CD4-positive, alpha-beta T cell (primary cell): Measurements from ENCODE around the gene PLEKHG3. TPM values are rescaled to one million over a fixed set of nuclear protein-coding genes. Genes with fewer than 3 reads are reported as not detected.

Experiments
- ATAC-seq: fragments of 200-7000 bp; cut with Tn5 transposase; one replicate; pipeline ENCODE4 v1.10.0; 2022; ENCODE audit warnings: mild to moderate bottlenecking; ENCODE audit not compliant: poor library complexity
- CTCF ChIA-PET: fragments of 350-600 bp; sonication (Branson Sonifier 250); formaldehyde crosslinking; loops from one replicate; lab custom pipeline; 2021; ENCODE audit warnings: antibody characterized with exemption, inconsistent platforms; lab: Charles Lee
- POLR2A ChIA-PET: fragments of 350-600 bp; sonication (Branson Sonifier 250); formaldehyde crosslinking; loops from one replicate; lab custom pipeline; 2021; ENCODE audit warnings: antibody characterized with exemption, inconsistent platforms; lab: Charles Lee
- DNase-seq, 14 experiments: peaks; one replicate each; pipeline ENCODE4 v3.0.0-alpha.2; 2013 to 2020; ENCODE audit warnings: mixed read lengths in 2 of 14
- H3K27ac ChIP-seq, 2 donors: one replicate each; pipeline versions ENCODE4 v1.5.1 to v1.7.0; 2013; ENCODE audit warnings: low read length in 2 of 2, low read depth in 1 of 2, mild to moderate bottlenecking in 1 of 2
- H3K27me3 ChIP-seq, 2 experiments: 1 replicate in 1 of 2; 2 replicates in 1 of 2; pipeline versions ENCODE4 v1.6.1 to v1.7.0; 2013; ENCODE audit warnings: low read length in 2 of 2, control low read depth in 1 of 2, mild to moderate bottlenecking in 1 of 2, moderate library complexity in 1 of 2; ENCODE audit not compliant: insufficient read depth in 2 of 2, control insufficient read depth in 1 of 2
- H3K36me3 ChIP-seq: one replicate; pipeline ENCODE4 v1.6.1; 2013; ENCODE audit warnings: low read length, control low read depth; ENCODE audit not compliant: insufficient read depth
- H3K4me1 ChIP-seq: one replicate; pipeline ENCODE4 v1.6.1; 2013; ENCODE audit warnings: low read length, control low read depth; ENCODE audit not compliant: insufficient read depth
- H3K4me3 ChIP-seq: one replicate; pipeline ENCODE4 v1.5.1; 2013; ENCODE audit warnings: mild to moderate bottlenecking, low read length, moderate library complexity
- H3K9me3 ChIP-seq, 2 experiments: 1 replicate in 1 of 2; 2 replicates in 1 of 2; pipeline versions ENCODE4 v1.6.1 to v1.7.0; 2013; ENCODE audit warnings: low read length in 2 of 2, mild to moderate bottlenecking in 2 of 2, control low read depth in 1 of 2, moderate library complexity in 1 of 2; ENCODE audit not compliant: control insufficient read depth in 1 of 2, insufficient read depth in 1 of 2
- H3K27ac Mint-ChIP-seq: one replicate; pipeline ENCODE4 v1.8.0; 2020; ENCODE audit warnings: mixed read lengths
- H3K27me3 Mint-ChIP-seq: one replicate; pipeline ENCODE4 v1.8.0; 2021; ENCODE audit warnings: mixed read lengths
- H3K36me3 Mint-ChIP-seq: one replicate; pipeline ENCODE4 v1.8.0; 2021; ENCODE audit warnings: low read depth, mixed read lengths
- H3K4me1 Mint-ChIP-seq: one replicate; pipeline ENCODE4 v1.8.0; 2021; ENCODE audit warnings: low read depth, mixed read lengths
- H3K4me3 Mint-ChIP-seq: one replicate; pipeline ENCODE4 v1.8.0; 2020; ENCODE audit warnings: mild to moderate bottlenecking, mixed read lengths
- H3K9me3 Mint-ChIP-seq: one replicate; pipeline ENCODE4 v1.8.0; 2020; ENCODE audit warnings: mixed read lengths
- intact Hi-C, 2 experiments: fragments of 100-400 bp; cut with DNase I in 1 of 2; cut with micrococcal nuclease in 1 of 2; formaldehyde crosslinking; loops; one replicate each; pipeline versions ENCODE4 v1.15.1 to v1.9.0; 2023 to 2025; cut with DNase I, micrococcal nuclease
- total RNA-seq, 174 experiments: library from RNA in 2 of 174; stranded (reverse) in 2 of 174; gene quantifications; one replicate each; pipeline ENCODE4 v1.2.3 and lab custom pipeline; 2021 to 2026
- TF ChIP-seq, protein P1 (sequence below): fragments of 200-600 bp; IDR thresholded peaks from one replicate; pipeline ENCODE4 v1.8.0; 2022; ENCODE audit warnings: antibody characterized with exemption, mild to moderate bottlenecking

The PLEKHG3 gene
- total RNA-seq, 2 experiments from 2014 or later: 12.1 to 13.3 TPM

DNA sequence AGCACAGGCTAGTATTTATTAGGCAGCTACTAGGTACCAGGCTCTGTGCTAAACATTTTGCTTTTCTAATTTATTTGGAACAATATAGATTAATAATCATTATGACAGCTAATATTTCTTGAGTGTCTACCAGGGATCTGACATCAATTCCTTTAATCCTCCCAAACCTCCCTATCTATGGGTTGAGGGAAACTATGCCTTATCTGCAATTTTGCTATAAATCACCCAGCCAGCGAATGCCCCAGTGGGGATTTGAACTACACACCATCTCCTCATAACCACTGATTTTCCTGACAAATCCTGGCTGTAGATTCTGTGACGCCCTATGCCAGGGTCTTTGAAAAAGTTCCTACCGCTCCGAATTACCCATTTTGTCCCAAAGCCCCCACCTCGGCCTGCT, 21.4 kb upstream of the PLEKHG3 start:
- intact Hi-C loops: no loop called here
- H3K36me3 ChIP-seq: no peaks in the 10 kb centered on the region
- ATAC-seq (no peak), DNase-seq (no peak)
- TF ChIP-seq, protein P1, sequence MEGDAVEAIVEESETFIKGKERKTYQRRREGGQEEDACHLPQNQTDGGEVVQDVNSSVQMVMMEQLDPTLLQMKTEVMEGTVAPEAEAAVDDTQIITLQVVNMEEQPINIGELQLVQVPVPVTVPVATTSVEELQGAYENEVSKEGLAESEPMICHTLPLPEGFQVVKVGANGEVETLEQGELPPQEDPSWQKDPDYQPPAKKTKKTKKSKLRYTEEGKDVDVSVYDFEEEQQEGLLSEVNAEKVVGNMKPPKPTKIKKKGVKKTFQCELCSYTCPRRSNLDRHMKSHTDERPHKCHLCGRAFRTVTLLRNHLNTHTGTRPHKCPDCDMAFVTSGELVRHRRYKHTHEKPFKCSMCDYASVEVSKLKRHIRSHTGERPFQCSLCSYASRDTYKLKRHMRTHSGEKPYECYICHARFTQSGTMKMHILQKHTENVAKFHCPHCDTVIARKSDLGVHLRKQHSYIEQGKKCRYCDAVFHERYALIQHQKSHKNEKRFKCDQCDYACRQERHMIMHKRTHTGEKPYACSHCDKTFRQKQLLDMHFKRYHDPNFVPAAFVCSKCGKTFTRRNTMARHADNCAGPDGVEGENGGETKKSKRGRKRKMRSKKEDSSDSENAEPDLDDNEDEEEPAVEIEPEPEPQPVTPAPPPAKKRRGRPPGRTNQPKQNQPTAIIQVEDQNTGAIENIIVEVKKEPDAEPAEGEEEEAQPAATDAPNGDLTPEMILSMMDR: no peak
- ChIA-PET CTCF (no interaction called here), POLR2A (no interaction called here)
- no peak overlapping the region for H3K4me3 ChIP-seq
- no peaks in the 10 kb centered on the region for H3K4me1 ChIP-seq
- H3K27ac ChIP-seq: no peak overlapping the region
- Mint-ChIP-seq H3K4me1 (peaks cover under 1% of the 10 kb centered on the region), H3K27me3 (no peaks in the 10 kb centered on the region), H3K27ac (no peak overlapping the region), H3K9me3 (no peaks in the 10 kb centered on the region), H3K4me3 (no peak overlapping the region), H3K36me3 (no peaks in the 10 kb centered on the region)
- H3K9me3 ChIP-seq: no peaks in the 10 kb centered on the region
- H3K27me3 ChIP-seq: no peaks in the 10 kb centered on the region

DNA sequence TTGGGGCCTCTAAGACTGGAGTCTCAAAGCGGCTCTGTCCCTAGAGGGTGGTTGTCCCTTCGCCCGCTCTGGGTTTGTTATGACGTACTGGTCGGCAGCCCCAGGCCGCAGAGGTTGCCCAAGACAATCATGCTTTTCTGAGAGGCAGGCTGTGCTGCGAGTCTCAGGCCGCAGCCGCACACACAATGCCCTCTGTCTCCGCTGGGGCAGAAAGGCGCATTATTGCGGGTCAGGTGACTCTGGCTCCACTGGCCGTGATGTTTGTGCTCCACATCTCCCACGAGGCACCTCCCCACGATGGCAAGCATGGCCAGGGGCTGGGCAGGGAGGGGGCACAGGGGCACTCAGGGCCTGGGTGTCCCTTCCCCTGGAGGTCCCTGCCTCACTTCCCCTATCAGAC, 21.0 kb upstream of the PLEKHG3 start:
- POLR2A ChIA-PET: no interaction called here
- Mint-ChIP-seq H3K27ac (no peak overlapping the region), H3K9me3 (no peaks in the 10 kb centered on the region), H3K4me1 (peaks cover 5% of the 10 kb centered on the region), H3K4me3 (no peak overlapping the region), H3K27me3 (no peaks in the 10 kb centered on the region), H3K36me3 (no peaks in the 10 kb centered on the region)
- ATAC-seq: no peak
- CTCF ChIA-PET: no interaction called here
- Histone ChIP-seq H3K4me3 (no peak overlapping the region), H3K27me3 (no peaks in the 10 kb centered on the region), H3K4me1 (peaks cover 4% of the 10 kb centered on the region), H3K9me3 (no peaks in the 10 kb centered on the region), H3K36me3 (no peaks in the 10 kb centered on the region), H3K27ac (no peak overlapping the region)
- intact Hi-C loops: no loop called here
- TF ChIP-seq, protein P1: no peak
- no peak for DNase-seq

DNA sequence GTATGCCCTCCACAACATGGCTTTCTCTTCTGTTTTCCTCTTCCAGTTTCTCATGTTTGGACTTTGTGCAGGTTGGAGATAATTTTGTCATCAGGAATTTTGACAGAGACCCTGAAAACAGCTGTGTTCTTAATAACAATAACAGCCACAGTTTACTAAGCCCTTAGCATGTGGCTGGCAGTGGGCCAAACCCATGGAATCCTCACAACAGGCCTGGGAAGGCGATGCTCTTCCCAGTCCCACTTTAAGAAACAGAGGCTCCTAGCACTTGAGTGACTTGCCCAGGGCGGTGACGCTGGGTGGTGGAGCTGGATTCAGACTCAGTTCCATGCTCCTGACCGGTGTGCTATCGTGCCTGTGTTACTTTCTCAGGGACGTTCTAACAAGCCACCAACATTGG, 20.1 kb upstream of the PLEKHG3 start:
- no peaks in the 10 kb centered on the region for H3K27me3 Mint-ChIP-seq
- H3K36me3 Mint-ChIP-seq: no peaks in the 10 kb centered on the region
- H3K4me3 Mint-ChIP-seq: no peak overlapping the region
- CTCF ChIA-PET: no interaction called here
- H3K27me3 ChIP-seq: no peaks in the 10 kb centered on the region
- H3K27ac ChIP-seq: no peak overlapping the region
- POLR2A ChIA-PET: no interaction called here
- DNase-seq (no peak), ATAC-seq (no peak)
- H3K27ac Mint-ChIP-seq: no peak overlapping the region
- H3K9me3 Mint-ChIP-seq: no peaks in the 10 kb centered on the region
- no peaks in the 10 kb centered on the region for H3K36me3 ChIP-seq
- TF ChIP-seq, protein P1: no peak
- no peak overlapping the region for H3K4me3 ChIP-seq
- no peaks in the 10 kb centered on the region for H3K9me3 ChIP-seq
- H3K4me1 ChIP-seq: peaks cover 12% of the 10 kb centered on the region
- intact Hi-C loops: no loop called here
- H3K4me1 Mint-ChIP-seq: peaks cover 13% of the 10 kb centered on the region
